Measurements from ENCODE around the gene SMCO4.
"Not testable (repeated sequence)": the region's sequence is repeated elsewhere in the genome, so short reads cannot be mapped to it uniquely, and the experiment has no call there.

The SMCO4 gene

DNA sequence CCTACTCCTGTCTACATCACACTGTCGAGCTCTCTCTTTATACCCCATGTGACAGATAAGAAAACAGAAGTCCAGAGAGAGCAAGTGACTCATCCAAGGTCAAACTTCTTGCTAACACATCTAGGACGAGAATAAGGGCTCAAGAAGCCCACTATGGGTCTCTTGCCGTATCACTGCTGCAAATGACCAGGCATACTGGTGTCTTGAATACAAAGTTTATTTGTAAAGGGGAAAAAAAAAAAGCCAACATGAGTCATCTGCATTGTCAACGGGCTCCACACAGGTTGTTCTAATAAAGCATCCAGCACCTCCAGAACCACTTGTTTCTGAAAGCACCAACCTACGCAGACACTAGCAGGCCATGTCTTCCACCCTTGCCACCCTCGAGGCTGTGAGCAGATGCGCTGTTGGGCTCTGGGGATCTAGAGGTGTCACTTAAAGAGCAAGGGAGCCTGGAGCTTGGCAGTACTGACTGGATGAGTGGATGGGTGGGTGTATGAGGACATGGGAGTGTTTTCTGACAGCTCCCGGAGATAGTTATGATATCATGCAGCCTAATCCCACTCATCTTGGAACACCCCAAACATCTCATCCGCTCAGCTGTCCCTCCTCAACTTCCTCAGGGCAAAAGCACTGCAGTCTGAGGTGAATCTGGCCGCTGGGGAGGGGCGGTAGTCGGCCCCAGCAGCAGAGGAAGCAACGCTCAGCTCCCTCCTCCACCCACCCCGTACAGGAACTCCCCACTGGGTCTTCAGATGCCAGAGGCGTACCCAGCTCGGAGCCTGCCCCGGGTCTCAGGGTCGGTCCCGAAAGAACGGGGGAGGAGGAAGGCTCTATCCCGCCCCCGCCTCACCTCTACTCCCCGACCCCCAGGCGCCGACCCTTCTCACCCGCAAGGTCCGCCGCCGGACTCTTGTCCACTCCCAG is 1.0 kb downstream of the SMCO4 start:
- Mint-ChIP-seq H3K4me3 (peak overlapping the region; percentile 83), H3K9me3 (ENCODE audit: low read depth) (no peaks in the 10 kb centered on the region), H3K4me1 (ENCODE audit: low read depth) (peaks cover 23% of the 10 kb centered on the region), H3K27ac (no peak overlapping the region), H3K36me3 (no peaks in the 10 kb centered on the region), H3K27me3 (peaks cover 9% of the 10 kb centered on the region)

DNA sequence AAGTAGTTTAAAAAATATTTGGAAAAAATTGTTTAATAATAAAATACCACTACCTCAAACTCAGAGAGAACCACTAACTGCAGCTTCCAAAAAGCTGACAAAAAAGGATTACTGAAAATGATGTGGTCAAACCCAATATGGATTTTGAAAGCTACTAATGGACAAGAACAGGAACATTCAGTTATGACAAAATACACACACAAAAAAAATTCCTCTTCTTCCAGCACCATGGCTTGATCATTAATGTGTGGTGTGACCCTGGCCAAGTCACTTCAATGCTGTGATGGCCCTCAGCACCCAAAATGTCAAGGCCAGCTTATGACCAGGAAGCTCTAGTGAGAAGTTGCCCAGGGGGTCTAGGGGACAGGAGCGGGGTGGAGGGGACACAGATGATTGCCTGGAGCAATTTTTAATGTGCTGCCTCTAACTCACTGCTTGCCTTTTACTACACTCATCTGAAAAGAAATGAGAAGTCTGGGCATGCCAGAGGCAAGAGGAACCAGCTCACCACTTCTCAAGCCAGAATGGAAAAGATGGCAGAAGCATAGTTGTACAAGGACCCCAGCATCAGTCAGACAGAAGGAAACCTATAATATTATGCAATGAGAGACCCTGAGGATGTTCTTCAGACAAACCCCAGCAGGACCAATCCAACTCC is 2.2 kb downstream of the SMCO4 start:
- Mint-ChIP-seq H3K27ac (no peak overlapping the region), H3K9me3 (ENCODE audit: low read depth) (no peaks in the 10 kb centered on the region), H3K27me3 (peaks cover 7% of the 10 kb centered on the region), H3K4me3 (peak overlapping the region; percentile 12), H3K36me3 (no peaks in the 10 kb centered on the region), H3K4me1 (ENCODE audit: low read depth) (peaks cover 23% of the 10 kb centered on the region)

DNA sequence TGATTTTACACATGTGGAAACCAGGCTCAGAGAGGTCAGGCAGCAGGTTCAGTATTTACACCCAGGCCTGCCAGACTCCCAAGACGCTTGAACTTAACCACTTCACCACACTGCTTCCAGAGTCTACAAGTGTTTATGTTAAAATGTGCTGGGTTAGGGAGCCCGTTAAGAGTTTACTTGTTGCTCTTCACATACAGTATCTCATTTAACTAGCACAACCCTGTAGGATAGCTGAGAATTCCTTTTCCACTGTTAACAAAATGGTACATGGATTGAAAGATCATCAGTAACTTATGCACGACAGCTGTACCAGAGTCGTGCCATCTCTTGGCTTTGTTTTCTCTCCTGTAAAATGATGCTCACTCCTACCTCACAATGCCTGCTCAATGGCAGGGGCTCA is 2.9 kb downstream of the SMCO4 start:
- peaks cover 23% of the 10 kb centered on the region for H3K4me1 Mint-ChIP-seq (ENCODE audit: low read depth)
- peaks cover 7% of the 10 kb centered on the region for H3K27me3 Mint-ChIP-seq
- H3K27ac Mint-ChIP-seq, result no peak overlapping the region
- no peak overlapping the region for H3K4me3 Mint-ChIP-seq
- H3K36me3 Mint-ChIP-seq, result no peaks in the 10 kb centered on the region
- H3K9me3 Mint-ChIP-seq (ENCODE audit: low read depth), result no peaks in the 10 kb centered on the region

DNA sequence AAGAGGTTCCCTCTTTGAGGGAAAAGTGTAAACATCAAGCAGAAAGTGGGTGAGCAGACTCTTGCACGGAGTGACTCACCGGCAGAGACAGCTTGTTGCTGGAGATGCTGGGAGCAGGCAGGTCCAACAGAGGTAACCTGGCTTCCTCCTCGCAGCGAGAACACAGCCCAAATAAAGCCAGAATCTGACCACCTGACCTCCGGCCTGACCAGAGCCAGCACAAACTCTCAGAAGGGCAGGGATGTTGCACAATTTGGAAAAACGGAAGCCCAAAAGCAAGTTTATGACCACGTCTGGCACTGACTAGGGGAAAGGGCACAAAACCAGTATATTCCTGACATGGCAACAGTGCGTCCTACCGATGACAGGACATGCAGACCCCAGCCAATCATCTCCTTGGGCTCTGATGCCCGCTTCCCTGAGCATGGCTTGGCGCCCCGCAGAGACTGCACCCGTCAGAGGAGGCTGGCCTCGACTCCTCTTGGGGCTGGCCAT is 5.4 kb downstream of the SMCO4 start:
- Mint-ChIP-seq H3K4me1 (ENCODE audit: low read depth) (peaks cover 8% of the 10 kb centered on the region), H3K4me3 (no peak overlapping the region), H3K27ac (no peak overlapping the region), H3K9me3 (ENCODE audit: low read depth) (no peaks in the 10 kb centered on the region), H3K36me3 (no peaks in the 10 kb centered on the region), H3K27me3 (peaks cover 1% of the 10 kb centered on the region)

DNA sequence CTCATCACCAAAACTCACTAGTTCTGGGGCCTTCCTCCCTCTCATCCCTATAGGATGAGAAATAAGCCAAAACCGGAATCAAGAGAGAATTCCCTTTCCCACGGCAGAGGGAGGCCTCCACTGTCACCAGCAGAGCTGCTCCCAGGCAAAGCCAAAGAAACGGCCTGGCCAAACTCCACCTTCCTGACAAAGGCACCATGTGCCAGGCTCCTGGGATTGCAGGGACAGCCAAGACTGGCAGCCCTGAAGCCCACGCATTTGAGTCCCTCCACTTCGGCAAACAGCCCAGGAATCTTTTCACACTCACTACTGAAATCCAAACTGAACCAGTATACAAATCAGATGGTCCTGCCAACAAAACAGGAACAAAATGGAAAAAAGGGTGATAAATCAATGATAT is 6.1 kb downstream of the SMCO4 start:
- Mint-ChIP-seq H3K4me1 (ENCODE audit: low read depth) (peaks cover 4% of the 10 kb centered on the region), H3K9me3 (ENCODE audit: low read depth) (no peaks in the 10 kb centered on the region), H3K27me3 (peaks cover 1% of the 10 kb centered on the region), H3K4me3 (no peak overlapping the region), H3K27ac (no peak overlapping the region), H3K36me3 (no peaks in the 10 kb centered on the region)

DNA sequence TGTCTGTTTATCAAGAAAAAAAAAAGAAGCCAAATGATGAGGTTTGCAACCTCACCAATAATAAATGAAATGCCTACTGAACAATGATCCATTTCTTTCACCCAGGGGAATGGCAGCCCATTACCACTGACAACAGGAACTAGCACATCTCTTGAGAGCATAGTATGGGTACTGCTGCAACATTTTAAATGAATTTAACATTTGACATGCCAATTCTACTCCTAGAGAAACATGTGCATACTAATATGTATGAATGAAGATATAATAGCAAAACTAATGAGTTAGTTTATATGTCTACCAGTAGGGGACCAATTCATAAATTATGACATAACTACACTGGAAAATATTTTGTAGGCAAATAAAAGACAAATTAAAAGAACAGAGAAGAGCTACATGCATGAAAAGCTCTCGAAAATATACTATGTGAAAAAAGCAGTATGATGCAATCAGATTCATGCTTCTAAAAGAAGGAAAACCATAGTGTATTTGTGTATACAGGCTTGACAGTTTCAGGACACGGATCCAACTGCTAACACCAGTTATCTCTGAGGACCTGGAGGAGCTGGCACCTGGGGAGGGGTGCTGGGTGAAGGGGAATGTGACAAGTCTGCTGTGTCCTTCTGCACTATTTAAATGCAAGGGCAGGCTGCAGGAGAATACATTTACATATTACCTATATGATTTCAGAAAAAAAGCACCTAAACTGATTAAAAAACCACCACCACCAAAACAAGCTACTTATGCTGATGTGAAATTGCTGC is 6.9 kb downstream of the SMCO4 start:
- H3K4me1 Mint-ChIP-seq (ENCODE audit: low read depth), result no peaks in the 10 kb centered on the region
- no peak overlapping the region for H3K4me3 Mint-ChIP-seq
- no peak overlapping the region for H3K27ac Mint-ChIP-seq
- no peaks in the 10 kb centered on the region for H3K36me3 Mint-ChIP-seq
- peaks cover 1% of the 10 kb centered on the region for H3K27me3 Mint-ChIP-seq
- no peaks in the 10 kb centered on the region for H3K9me3 Mint-ChIP-seq (ENCODE audit: low read depth)

DNA sequence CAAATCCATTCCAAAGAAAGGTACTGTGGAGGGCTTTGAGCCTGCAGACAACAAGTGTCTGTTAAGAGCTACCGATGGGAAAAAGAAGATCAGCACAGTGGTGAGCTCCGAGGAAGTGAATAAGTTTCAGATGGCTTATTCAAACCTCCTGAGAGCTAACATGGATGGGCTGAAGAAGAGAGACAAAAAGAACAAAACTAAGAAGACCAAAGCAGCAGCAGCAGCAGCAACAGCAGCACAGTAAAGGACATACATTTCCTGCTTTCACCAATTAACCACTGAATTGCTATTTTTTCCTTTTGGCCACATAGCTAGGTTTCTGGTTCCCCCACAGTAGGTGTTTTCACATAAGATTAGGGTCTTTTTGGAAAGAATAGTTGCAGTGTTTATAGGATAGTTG is 7.6 kb downstream of the SMCO4 start:
- not testable (repeated sequence) for H3K4me3 Mint-ChIP-seq; H3K4me1 Mint-ChIP-seq (ENCODE audit: low read depth); H3K27ac Mint-ChIP-seq; H3K36me3 Mint-ChIP-seq; H3K9me3 Mint-ChIP-seq (ENCODE audit: low read depth); H3K27me3 Mint-ChIP-seq

DNA sequence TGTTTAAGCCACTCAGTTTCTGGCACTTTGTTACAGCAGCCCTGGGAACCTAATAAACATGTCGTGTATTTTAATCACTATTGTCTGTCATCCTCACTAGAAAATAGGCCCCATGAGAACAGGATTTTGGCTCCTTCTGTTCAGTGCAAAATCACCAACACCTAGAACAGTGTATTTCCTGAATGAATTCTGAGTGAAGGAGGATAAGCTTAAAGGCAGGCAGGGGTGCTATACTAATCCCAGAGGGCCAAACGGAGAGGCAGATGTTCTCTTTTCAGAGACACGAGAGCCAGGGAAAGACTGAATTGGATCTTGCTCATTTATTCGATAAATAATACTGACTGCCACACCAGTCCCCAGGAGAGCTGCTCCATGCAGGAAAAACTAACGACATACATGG is 10.4 kb downstream of the SMCO4 start:
- H3K4me3 Mint-ChIP-seq, result no peak overlapping the region
- H3K36me3 Mint-ChIP-seq, result no peaks in the 10 kb centered on the region
- H3K4me1 Mint-ChIP-seq (ENCODE audit: low read depth), result peaks cover 13% of the 10 kb centered on the region
- H3K9me3 Mint-ChIP-seq (ENCODE audit: low read depth), result no peaks in the 10 kb centered on the region
- H3K27me3 Mint-ChIP-seq, result peaks cover 1% of the 10 kb centered on the region
- H3K27ac Mint-ChIP-seq, result no peak overlapping the region

DNA sequence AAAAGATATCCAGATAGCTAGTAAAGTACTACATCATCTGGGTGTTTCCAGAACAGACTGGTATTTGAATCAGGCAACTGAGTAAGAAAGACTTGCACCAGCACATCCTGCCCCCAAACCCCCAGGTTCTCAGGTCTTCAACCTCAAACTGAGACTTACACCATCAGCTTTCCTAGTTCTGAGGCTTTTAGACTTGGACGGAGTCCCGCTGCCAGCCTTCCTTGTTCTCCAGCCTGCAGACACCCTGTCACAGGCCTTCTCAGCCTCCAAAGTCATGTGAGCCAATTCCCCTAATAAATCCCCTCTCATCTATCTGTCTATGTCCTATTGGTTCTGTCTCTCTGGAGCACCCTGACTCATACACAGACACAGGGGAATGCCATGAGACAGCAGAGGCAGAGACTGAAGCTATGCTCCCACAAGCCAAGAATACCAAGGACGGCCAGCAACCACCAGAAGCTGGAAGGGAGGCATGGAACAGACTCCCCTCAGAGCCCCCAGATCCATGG is 10.9 kb downstream of the SMCO4 start:
- no peak overlapping the region for H3K4me3 Mint-ChIP-seq
- no peak overlapping the region for H3K27ac Mint-ChIP-seq

DNA sequence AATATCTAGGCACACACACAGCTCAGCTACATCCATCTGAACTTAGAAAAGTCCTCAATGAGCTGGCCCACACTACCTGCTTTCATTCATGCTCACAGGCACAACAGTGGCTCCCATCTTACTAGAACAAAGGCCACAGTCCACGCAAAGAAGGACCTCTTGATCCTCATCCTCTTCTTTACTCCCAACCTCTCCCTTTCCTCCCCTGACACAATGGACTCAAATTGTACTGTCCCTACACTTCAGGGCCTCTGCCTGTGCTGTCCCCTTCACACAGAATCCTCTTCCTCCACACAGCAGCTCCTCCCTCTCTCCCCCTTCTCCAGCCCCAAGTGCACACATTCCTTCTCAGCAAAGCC is 12.7 kb downstream of the SMCO4 start:
- Mint-ChIP-seq H3K4me1 (ENCODE audit: low read depth) (peaks cover 13% of the 10 kb centered on the region), H3K4me3 (no peak overlapping the region), H3K36me3 (no peaks in the 10 kb centered on the region), H3K9me3 (ENCODE audit: low read depth) (no peaks in the 10 kb centered on the region), H3K27ac (no peak overlapping the region), H3K27me3 (peaks cover 1% of the 10 kb centered on the region)

More for the DNA sequence above, 10.9 kb downstream of the SMCO4 start:
- H3K36me3 Mint-ChIP-seq, result no peaks in the 10 kb centered on the region
- peaks cover 1% of the 10 kb centered on the region for H3K27me3 Mint-ChIP-seq
- peaks cover 13% of the 10 kb centered on the region for H3K4me1 Mint-ChIP-seq (ENCODE audit: low read depth)
- H3K9me3 Mint-ChIP-seq (ENCODE audit: low read depth), result no peaks in the 10 kb centered on the region

DNA sequence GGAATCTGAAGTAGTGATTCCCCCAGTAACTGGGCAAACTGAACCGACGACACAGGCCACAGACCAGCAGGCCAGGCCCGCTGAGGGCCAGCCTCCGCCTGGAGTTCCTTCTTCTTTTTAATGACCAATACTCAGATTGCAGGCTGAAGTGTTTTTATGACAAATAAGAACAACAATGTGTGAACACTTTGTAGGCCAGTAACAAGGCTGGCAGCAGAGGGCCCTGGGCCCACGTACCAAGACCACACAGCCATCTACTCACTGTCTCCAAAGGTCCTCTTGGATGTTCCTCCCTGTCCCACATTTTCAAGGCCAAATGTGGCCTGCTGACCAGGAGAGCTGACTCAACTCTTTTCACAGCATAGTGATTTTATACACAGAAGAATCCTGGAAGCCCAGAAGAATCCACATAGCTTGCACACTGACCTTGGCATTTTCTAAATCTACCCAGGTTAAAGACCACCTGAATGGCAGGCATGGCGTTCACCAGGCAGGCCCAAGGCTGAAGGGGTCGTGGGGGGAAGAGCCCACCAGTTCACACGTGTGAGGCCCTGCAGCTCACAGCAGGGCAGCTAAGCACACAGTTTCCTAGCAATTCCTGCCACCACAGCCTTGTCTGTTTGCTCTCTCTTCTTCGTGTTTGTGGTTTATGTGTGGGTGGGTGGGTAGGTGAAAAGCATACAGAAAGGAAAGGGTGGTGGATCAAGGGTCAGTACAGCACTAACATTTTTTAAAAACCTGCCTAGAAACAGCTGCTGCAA is 13.3 kb downstream of the SMCO4 start:
- no peaks in the 10 kb centered on the region for H3K9me3 Mint-ChIP-seq (ENCODE audit: low read depth)
- H3K4me1 Mint-ChIP-seq (ENCODE audit: low read depth), result peaks cover 13% of the 10 kb centered on the region
- peaks cover under 1% of the 10 kb centered on the region for H3K27me3 Mint-ChIP-seq
- H3K27ac Mint-ChIP-seq, result no peak overlapping the region
- no peaks in the 10 kb centered on the region for H3K36me3 Mint-ChIP-seq
- no peak overlapping the region for H3K4me3 Mint-ChIP-seq

DNA sequence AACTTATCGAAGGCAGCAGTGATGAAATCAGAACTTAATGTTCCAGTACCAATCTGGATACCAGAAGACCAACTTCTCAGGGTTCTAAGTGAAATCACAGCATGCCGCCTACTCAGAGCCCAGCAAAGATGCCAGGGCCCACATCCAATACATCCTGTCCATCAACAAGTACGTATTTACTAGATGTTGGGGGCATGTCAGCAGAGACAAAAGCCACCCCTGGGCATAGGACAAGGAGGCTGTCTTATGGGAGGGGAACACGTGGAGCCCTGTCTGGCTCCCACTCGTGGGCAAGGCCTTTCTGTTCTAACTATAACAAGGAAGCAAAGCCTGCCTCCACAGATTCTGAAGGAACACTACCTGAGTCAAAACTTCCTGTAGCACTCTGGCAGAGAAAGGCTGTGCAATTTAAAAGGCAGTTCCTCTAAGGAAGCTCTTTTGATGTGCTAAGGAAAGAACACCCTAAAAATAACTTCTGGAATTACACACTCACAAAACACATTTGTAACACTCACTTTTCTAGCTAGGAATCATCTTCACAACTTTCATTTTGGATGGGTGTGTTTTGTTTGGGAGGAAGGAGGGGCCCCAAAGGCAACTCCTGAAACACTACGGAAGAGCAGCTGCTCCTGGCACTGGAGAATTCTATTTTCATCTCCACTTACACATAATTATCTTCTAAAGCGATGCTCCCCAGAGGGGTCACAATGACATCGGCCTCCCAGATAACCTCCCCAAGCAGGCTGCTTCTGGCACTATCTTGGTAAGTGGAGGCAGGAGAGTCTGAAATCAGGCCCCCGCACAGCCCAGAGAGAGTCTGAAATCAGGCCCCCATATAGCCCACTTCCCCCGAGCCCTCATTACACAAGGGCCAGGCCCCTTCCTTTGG is 14.2 kb downstream of the SMCO4 start:
- Mint-ChIP-seq H3K36me3 (no peaks in the 10 kb centered on the region), H3K4me3 (no peak overlapping the region), H3K27ac (no peak overlapping the region), H3K27me3 (no peaks in the 10 kb centered on the region), H3K4me1 (ENCODE audit: low read depth) (peaks cover 13% of the 10 kb centered on the region), H3K9me3 (ENCODE audit: low read depth) (no peaks in the 10 kb centered on the region)

DNA sequence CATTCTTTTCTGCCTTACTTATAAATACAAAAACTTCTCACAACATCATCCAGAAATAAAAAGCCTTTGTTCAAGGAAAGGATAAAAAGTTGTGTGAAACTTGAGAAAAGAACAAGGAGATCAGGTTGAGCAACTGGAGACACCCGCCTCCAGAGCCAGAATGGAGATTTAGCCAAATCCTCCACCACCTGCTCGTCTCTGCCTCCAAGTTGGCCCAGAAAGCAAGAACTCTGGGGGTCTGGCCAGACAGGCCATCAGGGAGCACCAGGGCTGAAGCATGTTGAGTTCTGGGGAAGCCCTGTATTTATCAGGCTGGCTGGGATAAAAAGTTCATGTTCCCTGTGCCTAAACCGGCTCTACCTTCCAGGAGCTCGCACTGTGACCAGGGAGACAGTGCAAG is 14.9 kb downstream of the SMCO4 start:
- Mint-ChIP-seq H3K36me3 (no peaks in the 10 kb centered on the region), H3K4me3 (no peak overlapping the region), H3K9me3 (ENCODE audit: low read depth) (no peaks in the 10 kb centered on the region), H3K4me1 (ENCODE audit: low read depth) (peaks cover 13% of the 10 kb centered on the region), H3K27me3 (no peaks in the 10 kb centered on the region), H3K27ac (no peak overlapping the region)

Measured in activated naive CD8-positive, alpha-beta T cell (primary cell).